OCI-LY1 (cell line): Measurements from ENCODE around the gene NCOR1.
"Not testable (repeated sequence)": the region's sequence is repeated elsewhere in the genome, so short reads cannot be mapped to it uniquely, and the experiment has no call there.

Experiments used
- H2AFZ ChIP-seq: fragments of 200-600 bp; sonication (generic), shearing (Covaris generic); 2 replicates; pipeline ENCODE4 v1.6.0; 2014; ENCODE audit warnings: antibody characterized with exemption, mild to moderate bottlenecking, low read length
- H3F3A ChIP-seq: fragments of 200-600 bp; sonication (generic), shearing (Covaris generic); 2 replicates; pipeline ENCODE4 v1.6.0; 2014; ENCODE audit warnings: mild to moderate bottlenecking, antibody characterized with exemption, low read length, moderate library complexity; ENCODE audit not compliant: insufficient read depth
- H3K27ac ChIP-seq: fragments of 200-600 bp; sonication (generic); 2 replicates; pipeline ENCODE4 v1.5.1; 2014; ENCODE audit warnings: low read length, mixed run types, mild to moderate bottlenecking, low read depth; ENCODE audit not compliant: poor library complexity, severe bottlenecking
- H3K27me3 ChIP-seq: fragments of 200-600 bp; sonication (generic); 2 replicates; pipeline ENCODE4 v1.6.0; 2014; ENCODE audit warnings: antibody characterized with exemption, mild to moderate bottlenecking, low read length, moderate library complexity; ENCODE audit not compliant: insufficient read depth
- H3K36me3 ChIP-seq: fragments of 200-600 bp; sonication (generic); 2 replicates; pipeline ENCODE4 v1.6.1; 2014; ENCODE audit warnings: mild to moderate bottlenecking, antibody characterized with exemption, low read length, moderate library complexity, mixed read lengths; ENCODE audit not compliant: insufficient read depth
- H3K4me1 ChIP-seq: fragments of 200-600 bp; sonication (generic); 2 replicates; pipeline ENCODE4 v1.5.1; 2014; ENCODE audit warnings: mild to moderate bottlenecking, low read length, moderate library complexity; ENCODE audit not compliant: insufficient read depth, severe bottlenecking
- H3K4me2 ChIP-seq: fragments of 200-600 bp; sonication (generic), shearing (Covaris generic); 2 replicates; pipeline ENCODE4 v1.6.1; 2014; ENCODE audit warnings: low read length
- H3K4me3 ChIP-seq: fragments of 200-600 bp; sonication (generic); 2 replicates; pipeline ENCODE4 v1.5.1; 2014; ENCODE audit warnings: low read length, low read depth, mild to moderate bottlenecking, mixed read lengths; ENCODE audit not compliant: poor library complexity, severe bottlenecking
- H3K79me2 ChIP-seq: fragments of 200-600 bp; shearing (Covaris generic); 2 replicates; pipeline ENCODE4 v1.6.1; 2016; ENCODE audit warnings: mixed run types, low read length, mixed read lengths; ENCODE audit not compliant: insufficient read depth
- H3K9ac ChIP-seq: fragments of 200-600 bp; sonication (generic), shearing (Covaris generic); 2 replicates; pipeline ENCODE4 v1.6.1; 2014; ENCODE audit warnings: mild to moderate bottlenecking, low read length, mixed read lengths
- H3K9me2 ChIP-seq: fragments of 200-600 bp; sonication (generic), shearing (Covaris generic); 2 replicates; pipeline ENCODE4 v1.6.1; 2014; ENCODE audit warnings: low read depth, mild to moderate bottlenecking, low read length, mixed read lengths
- H3K9me3 ChIP-seq: fragments of 200-600 bp; shearing (Covaris generic); 2 replicates; pipeline ENCODE4 v1.6.1; 2014; ENCODE audit warnings: low read length, mixed read lengths
- H4K20me1 ChIP-seq: fragments of 200-600 bp; sonication (generic), shearing (Covaris generic); 2 replicates; pipeline ENCODE4 v1.6.0; 2016; ENCODE audit warnings: mild to moderate bottlenecking, low read length; ENCODE audit not compliant: insufficient read depth
- CTCF ChIP-seq: fragments of 200-600 bp; sonication (generic), shearing (Covaris generic); IDR thresholded peaks from 2 replicates; pipeline ENCODE4 v1.5.1; 2017; ENCODE audit warnings: mild to moderate bottlenecking, antibody characterized with exemption, low read length, moderate library complexity, mixed read lengths
- EZH2 ChIP-seq: fragments of 200-600 bp; sonication (generic), shearing (Covaris generic); IDR thresholded peaks from 2 replicates; pipeline ENCODE4 v1.8.0; 2017; ENCODE audit warnings: borderline replicate concordance, mixed run types, mild to moderate bottlenecking, antibody characterized with exemption, low read length, moderate library complexity, mixed read lengths

Gene NCOR1

DNA sequence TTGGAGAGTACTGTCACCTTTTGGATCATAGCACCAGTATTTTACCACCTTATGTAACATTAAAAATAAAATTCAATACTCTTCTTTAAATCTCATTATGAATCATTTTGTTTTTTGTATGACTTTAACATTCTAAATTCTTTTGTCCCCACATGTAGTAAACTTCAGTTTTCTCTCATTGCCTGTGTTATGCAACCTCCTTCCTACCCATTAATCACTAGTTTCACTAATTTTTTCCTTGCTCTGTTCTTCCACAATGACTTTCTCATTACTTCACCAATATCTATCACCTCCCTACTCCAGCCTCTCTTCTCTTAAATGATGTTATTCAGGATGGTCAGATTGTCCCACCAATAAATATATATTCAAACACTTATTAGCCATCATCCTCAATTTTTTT, 147.0 kb downstream of the NCOR1 start:
- Histone ChIP-seq H4K20me1 (no peaks in the 10 kb centered on the region), H3K9ac (no peak overlapping the region), H3K4me2 (no peak overlapping the region), H2AFZ (no peak overlapping the region), H3K79me2 (no peaks in the 10 kb centered on the region), H3K9me3 (no peaks in the 10 kb centered on the region), H3F3A (no peaks in the 10 kb centered on the region), H3K4me3 (no peak overlapping the region), H3K27me3 (no peaks in the 10 kb centered on the region), H3K36me3 (peaks cover 94% of the 10 kb centered on the region), H3K9me2 (no peaks in the 10 kb centered on the region), H3K27ac (no peak overlapping the region), H3K4me1 (no peaks in the 10 kb centered on the region)
- TF ChIP-seq EZH2 (no peak), CTCF (no peak)

- no peaks in the 10 kb centered on the region for H3F3A ChIP-seq
- no peak overlapping the region for H3K27ac ChIP-seq
- no peaks in the 10 kb centered on the region for H3K9me2 ChIP-seq
- no peaks in the 10 kb centered on the region for H3K9me3 ChIP-seq
- peaks cover 96% of the 10 kb centered on the region for H3K36me3 ChIP-seq
- TF ChIP-seq CTCF (no peak), EZH2 (no peak)
- H3K79me2 ChIP-seq = no peaks in the 10 kb centered on the region
- no peak overlapping the region for H3K4me2 ChIP-seq
- H3K4me3 ChIP-seq = no peak overlapping the region
- no peak overlapping the region for H2AFZ ChIP-seq
- H3K9ac ChIP-seq = no peak overlapping the region
- H4K20me1 ChIP-seq = no peaks in the 10 kb centered on the region
- H3K4me1 ChIP-seq = no peaks in the 10 kb centered on the region
- no peaks in the 10 kb centered on the region for H3K27me3 ChIP-seq
These were observed 149.2 kb downstream of the NCOR1 start for GRCh38 chr17:16066125-16066524.

- H3K9me2 ChIP-seq = no peaks in the 10 kb centered on the region
- TF ChIP-seq EZH2 (no peak), CTCF (no peak)
- H3K36me3 ChIP-seq = peaks cover 93% of the 10 kb centered on the region
- H3K4me1 ChIP-seq = no peaks in the 10 kb centered on the region
- no peak overlapping the region for H3K4me2 ChIP-seq
- no peak overlapping the region for H3K9ac ChIP-seq
- no peak overlapping the region for H3K4me3 ChIP-seq
- no peaks in the 10 kb centered on the region for H4K20me1 ChIP-seq
- H3K27ac ChIP-seq = no peak overlapping the region
- H2AFZ ChIP-seq = no peak overlapping the region
- H3K9me3 ChIP-seq = no peaks in the 10 kb centered on the region
- H3K79me2 ChIP-seq = no peaks in the 10 kb centered on the region
- no peaks in the 10 kb centered on the region for H3F3A ChIP-seq
- no peaks in the 10 kb centered on the region for H3K27me3 ChIP-seq
These were observed 153.7 kb downstream of the NCOR1 start for GRCh38 chr17:16061631-16062030.

GRCh38 chr17:16055139-16055538, 160.2 kb downstream of the NCOR1 start:
- H3K9me2 ChIP-seq, H3K79me2 ChIP-seq, H3K9me3 ChIP-seq, H3K9ac ChIP-seq, H4K20me1 ChIP-seq, H3K4me3 ChIP-seq, H3F3A ChIP-seq, H3K4me1 ChIP-seq, H3K27me3 ChIP-seq, H3K4me2 ChIP-seq, H2AFZ ChIP-seq, H3K27ac ChIP-seq: not testable (repeated sequence)
- peaks cover 83% of the 10 kb centered on the region for H3K36me3 ChIP-seq
